HEK293T (cell line): ENCODE measurements around the gene COLQ.

Experiments used
- CTCF ChIA-PET: fragments of 350-600 bp; formaldehyde crosslinking; extraction: SDS; loops from one replicate; lab custom pipeline; 2021; ENCODE audit warnings: antibody characterized with exemption, inconsistent platforms; lab: Yijun Ruan, JAX
- POLR2A ChIA-PET: fragments of 350-600 bp; formaldehyde crosslinking; extraction: SDS; loops from one replicate; lab custom pipeline; 2020; ENCODE audit warnings: antibody characterized with exemption, inconsistent platforms; lab: Yijun Ruan, JAX
- DNase-seq: peaks from one replicate; pipeline ENCODE4 v3.0.0; 2012; ENCODE audit warnings: mixed read lengths; ENCODE audit errors: extremely low spot score
- ARNT ChIP-seq: fragments of 450-650 bp; IDR thresholded peaks from 2 replicates; pipeline ENCODE4 v1.6.1; 2017; ENCODE audit warnings: mild to moderate bottlenecking
- BHLHE40 ChIP-seq: fragments of 450-650 bp; IDR thresholded peaks from 2 replicates; pipeline ENCODE4 v1.6.1; 2016; ENCODE audit warnings: mild to moderate bottlenecking, moderate library complexity, borderline replicate concordance
- CTBP1 ChIP-seq: fragments of 450-650 bp; IDR thresholded peaks from 2 replicates; pipeline ENCODE4 v1.6.1; 2016; ENCODE audit warnings: borderline replicate concordance
- ELF4 ChIP-seq: fragments of 450-650 bp; IDR thresholded peaks from 2 replicates; pipeline ENCODE4 v1.6.1; 2017; ENCODE audit warnings: antibody characterized with exemption
- FOXA1 ChIP-seq: fragments of 450-650 bp; IDR thresholded peaks from 2 replicates; pipeline ENCODE4 v1.6.1; 2016; ENCODE audit warnings: mild to moderate bottlenecking
- FOXK2 ChIP-seq: fragments of 450-650 bp; IDR thresholded peaks from 2 replicates; pipeline ENCODE4 v1.6.1; 2016; ENCODE audit warnings: mild to moderate bottlenecking
- FOXM1 ChIP-seq: fragments of 450-650 bp; IDR thresholded peaks from 2 replicates; pipeline ENCODE4 v1.6.1; 2017; ENCODE audit warnings: mild to moderate bottlenecking, borderline replicate concordance
- HDGF ChIP-seq: fragments of 450-650 bp; IDR thresholded peaks from 2 replicates; pipeline ENCODE4 v1.6.1; 2017; ENCODE audit warnings: antibody characterized with exemption, borderline replicate concordance
- L3MBTL2 ChIP-seq: fragments of 450-650 bp; conservative IDR thresholded peaks from 2 replicates; pipeline ENCODE4 v1.6.1; 2016; ENCODE audit warnings: mild to moderate bottlenecking
- LEF1 ChIP-seq: fragments of 450-650 bp; IDR thresholded peaks from 2 replicates; pipeline ENCODE4 v1.6.1; 2017; ENCODE audit warnings: mild to moderate bottlenecking, borderline replicate concordance
- NFRKB ChIP-seq: fragments of 450-650 bp; IDR thresholded peaks from 2 replicates; pipeline ENCODE4 v1.6.1; 2016; ENCODE audit warnings: mild to moderate bottlenecking, moderate library complexity
- PKNOX1 ChIP-seq: fragments of 450-650 bp; IDR thresholded peaks from 2 replicates; pipeline ENCODE4 v1.6.1; 2016
- SP1 ChIP-seq: fragments of 450-650 bp; IDR thresholded peaks from 2 replicates; pipeline ENCODE4 v1.6.1; 2017
- SUZ12 ChIP-seq: fragments of 450-650 bp; IDR thresholded peaks from 2 replicates; pipeline ENCODE4 v1.6.1; 2016; ENCODE audit warnings: mild to moderate bottlenecking
- TARDBP ChIP-seq: fragments of 450-650 bp; IDR thresholded peaks from 2 replicates; pipeline ENCODE4 v1.6.1; 2016
- ZNF384 ChIP-seq: fragments of 450-650 bp; IDR thresholded peaks from 2 replicates; pipeline ENCODE4 v1.6.1; 2016

Gene COLQ

GRCh38 chr3:15551902-15552301 lies 30.4 kb upstream of the COLQ start:
- POLR2A ChIA-PET = no interaction called here
- no peak for DNase-seq
- CTCF ChIA-PET = no interaction called here
- no peak for TF ChIP-seq L3MBTL2
- TF ChIP-seq ELF4 = no peak

GRCh38 chr3:15549846-15550245 lies 28.3 kb upstream of the COLQ start:
- ChIA-PET CTCF (no interaction called here), POLR2A (no interaction called here)
- DNase-seq = no peak
- TF ChIP-seq PKNOX1 (no peak), HDGF (no peak), NFRKB (no peak), LEF1 (no peak), FOXK2 (no peak), ELF4 (no peak), FOXM1 (no peak), TARDBP (no peak), SP1 (no peak), CTBP1 (no peak), ZNF384 (no peak), BHLHE40 (no peak), ARNT (no peak), L3MBTL2 (no peak), SUZ12 (no peak), FOXA1 (no peak)

DNA sequence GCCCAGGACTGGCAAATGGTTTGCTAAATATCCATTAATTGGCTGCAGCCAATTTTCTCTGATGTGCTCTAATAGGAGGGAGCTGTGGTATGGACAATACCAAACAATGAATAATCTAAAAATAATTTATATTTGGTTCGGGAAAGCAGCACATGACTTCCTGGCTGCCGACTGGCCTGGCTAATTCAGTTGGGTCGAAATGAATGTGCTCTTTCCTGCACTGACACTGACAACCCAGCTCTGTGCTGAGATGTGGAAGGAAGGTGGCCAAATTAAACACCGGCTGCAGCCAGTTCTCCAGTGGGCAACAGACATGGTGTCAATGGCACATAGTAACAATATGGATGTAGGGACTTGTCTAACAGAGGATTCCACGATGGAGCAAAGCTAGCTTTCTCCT lies 21.1 kb upstream of the COLQ start:
- CTCF ChIA-PET = interaction anchor here (0.6 kb wide), 1 partner anchor 304 kb away, joined by 11 read pairs; no protein-coding TSS in a partner anchor
- TF ChIP-seq CTBP1 (no peak), BHLHE40 (no peak), NFRKB (no peak), FOXK2 (no peak), SP1 (no peak), HDGF (no peak), ZNF384 (no peak), FOXA1 (no peak), L3MBTL2 (no peak), PKNOX1 (no peak), ARNT (no peak), FOXM1 (no peak), LEF1 (no peak), ELF4 (no peak), TARDBP (no peak), SUZ12 (no peak)
- DNase-seq = no peak
- POLR2A ChIA-PET = no interaction called here

DNA sequence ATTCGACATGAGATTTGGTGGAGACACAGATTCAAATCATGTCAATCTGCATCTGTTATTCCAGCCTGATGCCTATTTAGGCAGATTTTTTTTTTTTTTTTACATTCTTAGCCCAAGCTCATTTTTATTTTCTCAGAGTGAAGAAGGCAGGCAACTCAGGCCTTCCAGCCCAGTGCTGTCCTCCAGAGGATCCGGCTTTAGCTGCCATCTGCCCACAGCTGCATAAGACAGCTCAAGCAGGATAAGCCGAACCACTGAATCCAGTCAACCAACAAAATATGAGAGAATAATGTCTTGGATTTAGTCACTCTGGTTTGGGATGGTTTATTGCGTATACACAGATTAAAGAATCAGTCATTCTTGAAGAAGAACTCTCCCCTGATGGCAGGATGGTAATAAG lies 19.9 kb upstream of the COLQ start:
- ChIA-PET POLR2A (no interaction called here), CTCF (no interaction called here)
- no peak for DNase-seq
- TF ChIP-seq TARDBP (no peak), SP1 (no peak)

- TF ChIP-seq CTBP1 (no peak), HDGF (no peak), FOXA1 (no peak), ARNT (no peak), ELF4 (no peak), PKNOX1 (no peak), BHLHE40 (no peak), FOXM1 (no peak), SUZ12 (no peak), FOXK2 (no peak), TARDBP (no peak)
- ChIA-PET POLR2A (no interaction called here), CTCF (interaction anchor here (0.6 kb wide), 1 partner anchor 17 kb away, joined by 4 read pairs; no protein-coding TSS in a partner anchor)
- no peak for DNase-seq
Observed at GRCh38 chr3:15539066-15539465, 17.6 kb upstream of the COLQ start.

DNA sequence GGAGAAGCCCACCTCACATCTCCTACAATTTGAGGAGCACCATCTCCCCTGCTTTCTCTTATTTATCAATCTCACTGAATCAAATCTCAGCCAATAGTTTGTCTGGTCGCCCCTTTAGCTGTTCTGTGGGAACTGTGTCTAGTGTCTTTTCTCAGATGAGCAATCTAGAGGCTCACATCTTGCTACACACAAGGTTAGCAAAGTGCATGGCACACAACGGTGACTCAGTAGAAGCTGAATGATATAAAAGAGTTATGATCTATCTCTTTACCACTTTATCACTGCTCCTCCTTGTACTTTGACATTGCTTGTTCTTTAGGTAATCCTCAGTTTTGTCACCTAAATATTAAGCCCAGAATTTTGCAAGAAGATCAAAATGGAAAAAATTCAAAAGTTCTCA lies 16.8 kb upstream of the COLQ start:
- no peak for TF ChIP-seq FOXM1
- no peak for TF ChIP-seq FOXK2
- TF ChIP-seq CTBP1 = no peak
- TF ChIP-seq ZNF384 = no peak
- TF ChIP-seq SP1 = no peak
- no peak for DNase-seq
- POLR2A ChIA-PET = no interaction called here
- CTCF ChIA-PET = no interaction called here

- ChIA-PET CTCF (no interaction called here), POLR2A (no interaction called here)
- TF ChIP-seq ELF4 (no peak), HDGF (no peak), SUZ12 (no peak), FOXM1 (no peak)
- no peak for DNase-seq
Observed at GRCh38 chr3:15536856-15537255, 15.3 kb upstream of the COLQ start.
